Esophagus muscularis mucosa (tissue), 4 donors: ENCODE data around the gene MOB3B.

ENCODE experiments used
- CTCF ChIP-seq, 3 experiments: fragments of 200-600 bp in 2 of 3; fragments of 450-650 bp in 1 of 3; sonication (generic) in 2 of 3; IDR thresholded peaks; one replicate each; pipeline ENCODE4 v1.5.1; 2017 to 2019; ENCODE audit warnings: antibody characterized with exemption in 3 of 3, mild to moderate bottlenecking in 2 of 3, moderate library complexity in 1 of 3
- EP300 ChIP-seq: sonication (generic); formaldehyde crosslinking; IDR thresholded peaks from one replicate; pipeline ENCODE4 v1.6.1; 2017; ENCODE audit warnings: antibody characterized with exemption
- POLR2A ChIP-seq: fragments of 450-650 bp; IDR thresholded peaks from one replicate; pipeline ENCODE4 v1.6.1; 2017; ENCODE audit warnings: antibody characterized with exemption, moderate library complexity, mild to moderate bottlenecking, low read depth
- POLR2AphosphoS5 ChIP-seq, 2 donors: sonication (generic); formaldehyde crosslinking; IDR thresholded peaks; one replicate each; pipeline ENCODE4 v1.6.1; 2017; ENCODE audit warnings: antibody characterized with exemption in 2 of 2

DNA sequence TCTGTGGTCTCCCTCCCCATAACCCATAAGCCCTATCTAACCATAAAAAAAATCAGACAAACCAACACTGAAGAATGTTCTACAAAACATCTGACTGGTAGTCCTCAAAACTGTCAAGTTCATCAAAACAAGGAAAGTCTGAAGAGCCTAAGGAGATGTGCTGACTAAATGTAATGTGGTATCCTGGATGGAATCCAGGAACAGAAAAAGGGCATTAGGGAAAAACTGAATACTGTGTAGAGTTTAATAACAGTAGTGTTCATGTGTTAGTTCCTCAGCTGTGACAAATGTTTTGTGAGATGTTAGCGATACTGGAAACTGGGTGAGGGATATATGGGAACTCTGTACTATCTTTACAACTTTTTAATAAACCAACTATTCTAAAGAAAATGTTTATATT lies 157.0 kb downstream of the MOB3B start:
- TF ChIP-seq CTCF (IDR thresholded peaks at IDR 0.05) = no peak
- no peak for TF ChIP-seq POLR2A
- no peak for TF ChIP-seq POLR2AphosphoS5 (IDR thresholded peaks at IDR 0.05)
- no peak for TF ChIP-seq EP300
